Measurements from ENCODE around the gene PDCD1. TPM values are rescaled to one million over a fixed set of nuclear protein-coding genes. Genes with fewer than 3 reads are reported as not detected.

Gene PDCD1
- total and polyA plus RNA-seq, 2 of the 13 experiments (the other 11 are each of a cell fraction or from before 2014, with no cell fraction given) = 0.04 TPM; not detected in 1

GRCh38 chr2:241818943-241819270, 39.8 kb downstream of the PDCD1 start (continued):
- TF ChIP-seq ZFP91 (CRISPR knock-in tag; IDR thresholded peaks at IDR 0.05; ENCODE audit: borderline replicate concordance) (peak; percentile 61), ZNF205 (CRISPR knock-in tag; IDR thresholded peaks at IDR 0.05) (no peak), CREB3 (CRISPR knock-in tag; IDR thresholded peaks at IDR 0.05) (no peak), ZNF737 (CRISPR knock-in tag; IDR thresholded peaks at IDR 0.05; ENCODE audit: borderline replicate concordance) (no peak), HOMEZ (CRISPR knock-in tag; IDR thresholded peaks at IDR 0.05; ENCODE audit: low read depth) (peak; percentile 86), ZNF317 (CRISPR knock-in tag; IDR thresholded peaks at IDR 0.05) (peak; percentile 74), ZNF768 (CRISPR knock-in tag; IDR thresholded peaks at IDR 0.05) (no peak), MTA1 (CRISPR knock-in tag; IDR thresholded peaks at IDR 0.05; ENCODE audit: borderline replicate concordance) (peak; percentile 79), ZFP62 (CRISPR knock-in tag; IDR thresholded peaks at IDR 0.05) (no peak), ISL2 (CRISPR knock-in tag; IDR thresholded peaks at IDR 0.05) (0 out of 2 replicates have a peak, but pooled peaks have one; percentile 63), CREB1 (IDR thresholded peaks at IDR 0.05) (peak; percentile 59), CREB1 (CRISPR knock-in tag; IDR thresholded peaks at IDR 0.05) (no peak), SIN3A (IDR thresholded peaks at IDR 0.05; ENCODE audit: borderline replicate concordance, low read depth, low read length) (no peak), ZNF138 (CRISPR knock-in tag; IDR thresholded peaks at IDR 0.05; ENCODE audit: low read depth) (no peak), ZNF75D (CRISPR knock-in tag; IDR thresholded peaks at IDR 0.05; ENCODE audit: borderline replicate concordance) (no peak), ZFY (CRISPR knock-in tag; IDR thresholded peaks at IDR 0.05) (peak; percentile 79), ZMYM3 (CRISPR knock-in tag; IDR thresholded peaks at IDR 0.05) (no peak), TARDBP (CRISPR knock-in tag; IDR thresholded peaks at IDR 0.05) (peak; percentile 96), ZNF530 (CRISPR knock-in tag; IDR thresholded peaks at IDR 0.05; ENCODE audit: low read depth) (no peak), ZNF879 (CRISPR knock-in tag; IDR thresholded peaks at IDR 0.05) (0 out of 2 replicates have a peak, but pooled peaks have one; percentile 76), ZNF496 (CRISPR knock-in tag; IDR thresholded peaks at IDR 0.05; ENCODE audit: insufficient replicate concordance) (no peak), HNF1B (CRISPR knock-in tag; IDR thresholded peaks at IDR 0.05) (peak; percentile 99), TCF7L2 (IDR thresholded peaks at IDR 0.05; ENCODE audit: low read depth, low read length) (no peak), GABPB1 (CRISPR knock-in tag; IDR thresholded peaks at IDR 0.05) (peak; percentile 74), ZZZ3 (CRISPR knock-in tag; IDR thresholded peaks at IDR 0.05; ENCODE audit: borderline replicate concordance) (peak; percentile 62; the same call in 1 of the 2 replicates), FOXP1 (IDR thresholded peaks at IDR 0.05) (no peak), FOXP1 (CRISPR knock-in tag; IDR thresholded peaks at IDR 0.05) (peak; percentile 59; the same call in 1 of the 2 replicates)
